Medulla oblongata (tissue), 1 donor: ENCODE measurements around the gene PPP1R8.
"Not testable (repeated sequence)": the region's sequence is repeated elsewhere in the genome, so short reads cannot be mapped to it uniquely, and the experiment has no call there.

ENCODE experiments used
- DNase-seq: peaks from one replicate; pipeline ENCODE4 v3.0.0-alpha.2; 2015; ENCODE audit errors: extremely low spot score

The PPP1R8 gene

GRCh38 chr1:27832762-27833161 lies 2.2 kb downstream of the PPP1R8 start:
- no peak for DNase-seq

- DNase-seq, result no peak
Measured at GRCh38 chr1:27833470-27833869, 2.9 kb downstream of the PPP1R8 start.

GRCh38 chr1:27835046-27835445 lies 4.5 kb downstream of the PPP1R8 start:
- DNase-seq, result no peak

GRCh38 chr1:27835501-27835900 lies 4.9 kb downstream of the PPP1R8 start:
- no peak for DNase-seq

- DNase-seq, result no peak
Measured at GRCh38 chr1:27849951-27850350, 19.4 kb downstream of the PPP1R8 start.

GRCh38 chr1:27855085-27855484 lies 24.5 kb downstream of the PPP1R8 start:
- no peak for DNase-seq

- DNase-seq, result no peak
Measured at GRCh38 chr1:27856561-27857343, 26.2 kb downstream of the PPP1R8 start.

GRCh38 chr1:27857552-27857951 lies 27.0 kb downstream of the PPP1R8 start:
- DNase-seq, result not testable (repeated sequence)

GRCh38 chr1:27858072-27858948 lies 27.7 kb downstream of the PPP1R8 start:
- DNase-seq, result peak; percentile 92

GRCh38 chr1:27858949-27859576 lies 28.5 kb downstream of the PPP1R8 start:
- DNase-seq, result no peak

- no peak for DNase-seq
Measured at GRCh38 chr1:27861436-27861835, 30.9 kb downstream of the PPP1R8 start.

- no peak for DNase-seq
Measured at GRCh38 chr1:27862004-27862403, 31.4 kb downstream of the PPP1R8 start.

GRCh38 chr1:27862671-27863537 lies 32.3 kb downstream of the PPP1R8 start:
- peak; percentile 92 for DNase-seq

- DNase-seq, result peak; percentile 55
Measured at GRCh38 chr1:27863538-27863915, 32.9 kb downstream of the PPP1R8 start.

GRCh38 chr1:27864264-27864895 lies 33.8 kb downstream of the PPP1R8 start:
- peak; percentile 73 for DNase-seq

GRCh38 chr1:27865821-27866220 lies 35.2 kb downstream of the PPP1R8 start:
- DNase-seq, result no peak

- DNase-seq, result no peak
Measured at GRCh38 chr1:27868556-27868931, 38.0 kb downstream of the PPP1R8 start.

GRCh38 chr1:27868932-27869718 lies 38.5 kb downstream of the PPP1R8 start:
- DNase-seq, result peak; percentile 39

- DNase-seq, result no peak
Measured at GRCh38 chr1:27869719-27870085, 39.1 kb downstream of the PPP1R8 start.

- not testable (repeated sequence) for DNase-seq
Measured at GRCh38 chr1:27871076-27871475, 40.5 kb downstream of the PPP1R8 start.
